Midbrain (tissue), 1 donor: Measurements from ENCODE around the gene HELZ2.

ENCODE experiments used
- DNase-seq: peaks from one replicate; lab custom pipeline; 2025; lab: John Stamatoyannopoulos, UW

Gene HELZ2

GRCh38 chr20:63598479-63599395 is 24.7 kb upstream of the HELZ2 start:
- no peak for DNase-seq

- DNase-seq = no peak
Observed at GRCh38 chr20:63597651-63598478, 23.8 kb upstream of the HELZ2 start.

DNA sequence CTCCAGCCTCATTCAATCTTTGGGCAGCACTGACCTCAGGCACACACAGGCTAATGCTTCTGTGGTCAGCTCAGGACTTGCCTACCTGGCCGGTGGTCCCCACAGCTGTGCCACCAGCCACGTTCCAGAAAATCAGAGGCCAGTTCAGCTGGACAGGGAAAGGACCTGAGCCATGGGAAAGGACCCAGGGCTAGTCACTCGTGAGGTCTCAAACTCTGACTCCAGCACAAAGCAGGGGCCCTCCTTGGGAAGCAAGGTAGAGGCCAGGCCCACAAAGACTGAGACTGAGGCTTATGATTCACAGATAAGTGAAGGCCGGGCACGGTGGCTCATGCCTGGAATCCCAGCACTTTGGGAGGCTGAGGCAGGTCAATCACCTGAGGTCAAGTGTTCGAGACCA is 22.4 kb upstream of the HELZ2 start:
- DNase-seq = no peak

DNA sequence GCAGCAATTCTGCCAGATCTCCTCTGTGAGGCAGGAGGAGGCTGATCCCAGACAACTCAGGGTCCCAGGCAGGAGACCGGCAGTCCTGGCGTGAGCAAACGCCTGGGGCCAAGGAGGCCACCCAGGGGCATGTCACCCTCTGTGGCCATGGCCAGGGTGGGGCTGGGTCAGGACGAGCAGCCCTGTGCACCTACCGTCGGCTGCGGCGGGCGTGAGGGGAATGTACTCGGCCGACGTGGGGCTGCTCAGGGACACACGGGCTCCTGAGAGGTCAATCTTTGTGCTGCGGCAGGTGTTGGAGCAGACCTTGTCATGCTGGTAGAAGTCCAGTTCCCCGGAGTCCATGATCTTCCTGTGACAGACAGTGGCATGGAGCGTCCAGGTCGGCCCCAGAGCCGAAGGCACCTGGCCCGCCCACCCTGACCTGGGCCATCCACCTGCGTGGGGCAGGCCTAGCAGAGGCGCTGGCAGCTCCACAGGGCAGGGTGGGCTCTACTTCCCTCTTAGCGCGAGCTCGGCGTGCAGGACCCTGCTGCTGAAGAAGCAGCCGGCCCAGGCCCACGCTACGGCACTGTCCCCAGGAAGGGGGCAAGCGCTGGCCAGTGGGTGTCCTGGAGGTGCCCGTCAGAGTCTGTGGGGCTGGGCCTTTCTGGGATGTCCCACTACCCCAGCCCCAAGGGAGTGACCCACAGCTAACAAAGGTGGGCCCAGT is 21.5 kb upstream of the HELZ2 start:
- DNase-seq = no peak

DNA sequence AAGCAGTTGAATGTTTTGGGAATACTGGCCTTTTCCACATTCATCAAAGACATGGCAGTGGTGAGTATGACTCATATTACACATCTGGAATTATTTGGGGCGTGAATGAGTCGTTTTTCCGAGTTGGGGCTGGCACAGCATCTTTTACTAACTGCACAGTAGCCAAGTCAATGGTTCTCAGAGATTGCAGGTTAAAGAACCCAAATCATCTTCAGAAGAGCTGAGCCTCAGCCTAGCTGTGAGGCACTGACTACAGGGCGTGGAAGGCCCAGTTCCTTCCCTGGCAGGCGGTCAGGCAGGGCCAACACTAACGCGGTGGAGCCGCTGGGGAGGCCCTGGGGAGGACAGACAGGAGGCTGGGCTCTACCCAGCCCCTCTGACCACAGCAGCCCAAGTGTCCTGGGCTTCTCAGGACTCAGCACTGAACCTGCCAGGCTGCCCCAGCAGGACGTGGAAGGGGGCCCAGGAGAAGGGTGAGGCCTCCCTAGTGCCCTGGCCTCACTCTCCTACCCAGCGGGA is 20.1 kb upstream of the HELZ2 start:
- no peak for DNase-seq

DNA sequence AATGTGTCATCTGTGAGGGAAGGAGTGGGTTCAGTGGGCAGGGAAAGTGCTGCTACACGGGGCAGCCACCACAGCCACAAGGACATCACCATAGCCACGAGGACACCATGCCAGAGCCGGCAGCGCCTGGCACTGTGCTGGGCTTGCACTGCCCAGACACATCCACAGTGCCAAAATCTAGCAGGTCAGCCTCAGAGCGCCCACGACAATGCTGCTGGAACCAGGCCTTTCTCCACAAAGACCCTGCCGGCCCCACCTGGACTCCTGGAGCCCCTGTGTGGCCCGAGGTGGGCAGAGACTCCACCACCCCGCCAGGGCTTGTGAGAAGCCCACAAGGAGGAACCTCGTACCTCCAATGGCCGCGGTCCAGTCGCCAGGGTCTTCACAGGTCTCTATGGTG is 18.6 kb upstream of the HELZ2 start:
- no peak for DNase-seq

DNA sequence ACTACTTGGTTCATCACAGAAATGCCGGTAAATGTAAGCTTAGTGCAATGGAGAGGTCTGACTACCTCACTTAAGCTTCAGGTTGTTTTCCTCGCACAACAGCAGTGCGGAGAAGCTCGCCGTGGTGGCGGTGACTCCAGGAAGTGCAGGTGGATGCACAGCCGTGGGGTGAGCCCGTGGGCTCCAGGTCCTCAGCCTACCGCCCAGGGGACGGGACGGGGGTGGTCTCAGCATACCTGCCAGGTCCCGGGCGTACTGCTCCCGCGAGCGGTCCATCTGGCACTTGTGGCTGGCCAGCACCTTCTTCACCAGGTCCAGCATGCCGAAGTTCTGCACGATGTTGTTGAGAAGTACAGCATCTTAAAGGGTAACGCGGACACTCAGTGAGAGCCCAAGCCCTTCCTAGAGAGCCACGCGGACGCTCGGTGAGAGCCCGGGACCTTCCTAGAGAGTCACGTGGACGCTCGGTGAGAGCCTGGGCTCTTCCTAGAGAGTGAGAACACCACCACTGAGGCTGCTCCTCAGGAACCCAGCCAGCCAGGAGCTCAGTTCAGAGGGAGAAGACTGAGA is 17.8 kb upstream of the HELZ2 start:
- no peak for DNase-seq

- DNase-seq = no peak
Observed at GRCh38 chr20:63591147-63591533, 17.1 kb upstream of the HELZ2 start.

DNA sequence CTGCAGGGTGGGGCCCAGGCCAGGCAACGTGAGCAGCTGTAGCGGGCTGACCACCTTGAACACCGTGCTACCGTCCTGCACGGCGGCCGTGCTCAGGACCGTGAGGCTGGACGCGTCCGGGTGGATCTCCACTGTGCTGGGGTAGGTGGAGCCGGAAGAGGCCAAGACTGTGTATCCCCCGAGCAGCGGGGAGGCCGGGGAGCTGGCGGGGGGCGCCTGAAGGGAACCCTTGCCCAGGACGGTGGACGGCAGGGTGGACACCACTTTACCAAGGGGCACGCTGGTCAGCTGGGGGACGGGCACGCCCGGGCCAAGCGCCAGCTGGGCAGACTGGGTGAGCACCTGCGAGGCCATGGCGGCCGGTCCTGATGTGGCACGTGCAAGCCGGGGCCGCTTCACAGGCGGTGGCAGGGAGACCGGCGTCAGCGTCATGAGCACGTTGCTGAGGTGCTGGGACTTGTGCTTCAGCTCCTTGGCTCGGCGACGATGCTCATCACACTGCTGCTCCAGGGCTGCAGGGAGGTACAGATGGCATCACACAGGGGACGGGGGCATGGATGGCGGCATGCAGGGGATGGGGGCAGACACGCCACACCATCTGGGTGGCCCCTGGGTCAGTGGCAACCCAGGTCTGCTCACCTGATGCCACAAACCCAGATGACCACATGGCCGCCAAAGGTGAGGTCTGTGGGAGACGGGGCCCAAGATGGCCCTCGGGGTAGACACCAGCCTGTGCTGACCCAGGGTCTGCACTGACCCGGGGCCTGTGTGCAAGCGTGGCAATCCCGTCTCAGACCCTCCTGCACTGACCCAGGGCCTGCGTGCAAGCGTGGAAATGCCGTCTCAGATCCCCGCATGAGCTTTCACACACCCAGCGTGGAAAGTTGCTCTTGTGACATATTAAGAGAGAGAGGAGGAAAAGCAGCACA is 16.4 kb upstream of the HELZ2 start:
- no peak for DNase-seq

- no peak for DNase-seq
Observed at GRCh38 chr20:63589261-63590217, 15.5 kb upstream of the HELZ2 start.

- no peak for DNase-seq
Observed at GRCh38 chr20:63588641-63589041, 14.6 kb upstream of the HELZ2 start.

- DNase-seq = no peak
Observed at GRCh38 chr20:63587776-63588591, 13.9 kb upstream of the HELZ2 start.

GRCh38 chr20:63587256-63587655 is 13.2 kb upstream of the HELZ2 start:
- DNase-seq = no peak

DNA sequence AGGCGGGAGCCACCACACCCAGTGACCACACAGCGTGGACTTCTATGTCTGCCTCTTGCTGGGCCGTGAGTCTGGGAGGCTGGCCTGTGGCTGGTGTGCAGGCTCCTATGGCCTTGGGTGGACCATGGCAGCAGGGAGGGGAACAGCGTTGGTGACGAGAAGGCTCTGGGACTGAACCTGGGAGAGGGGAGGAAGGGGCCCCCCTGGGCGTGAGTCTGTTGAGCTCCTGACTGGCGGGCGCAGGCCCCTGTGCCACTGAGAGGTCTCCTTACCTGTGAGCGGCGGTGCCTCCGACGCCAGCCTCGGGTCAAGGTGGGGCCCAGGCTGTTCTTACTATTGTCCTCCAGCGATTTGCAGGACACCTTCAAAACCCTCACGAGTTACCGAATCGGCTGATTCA is 12.8 kb upstream of the HELZ2 start:
- no peak for DNase-seq

GRCh38 chr20:63585616-63586565 is 11.9 kb upstream of the HELZ2 start:
- no peak for DNase-seq

DNA sequence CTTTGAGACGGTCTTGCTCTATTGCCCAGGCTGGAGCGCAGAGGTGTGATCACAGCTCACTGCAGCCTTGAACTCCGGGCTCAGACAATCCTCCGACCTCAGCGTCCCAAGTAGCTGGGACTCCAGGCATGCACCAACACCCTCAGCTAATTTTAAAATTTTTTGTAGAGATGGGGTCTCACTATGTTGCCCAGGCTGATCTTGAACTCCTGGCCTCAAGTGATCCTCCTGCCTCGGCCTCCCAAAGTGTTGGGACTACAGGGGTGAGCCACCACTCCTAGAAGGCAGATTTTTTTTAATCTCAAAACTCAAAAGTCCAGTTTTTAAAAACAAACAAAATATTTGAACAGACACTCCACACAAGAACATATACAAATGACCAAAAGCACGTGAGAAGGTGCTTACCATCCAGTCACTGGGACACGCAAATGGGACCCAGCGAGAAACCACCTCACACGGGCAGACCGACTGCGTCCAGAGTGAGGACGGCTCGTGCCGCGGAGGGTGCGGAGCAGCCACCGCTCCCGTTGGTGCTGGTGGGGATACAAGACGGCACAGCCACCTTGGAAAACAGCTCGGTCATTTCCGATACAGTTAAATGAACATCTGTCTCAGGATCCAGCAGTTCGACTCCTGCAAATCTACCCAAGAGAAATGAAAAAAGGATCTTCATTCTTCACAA is 8.5 kb upstream of the HELZ2 start:
- no peak for DNase-seq
